ENCODE data around the gene IL1RAPL1.

IL1RAPL1 gene

DNA sequence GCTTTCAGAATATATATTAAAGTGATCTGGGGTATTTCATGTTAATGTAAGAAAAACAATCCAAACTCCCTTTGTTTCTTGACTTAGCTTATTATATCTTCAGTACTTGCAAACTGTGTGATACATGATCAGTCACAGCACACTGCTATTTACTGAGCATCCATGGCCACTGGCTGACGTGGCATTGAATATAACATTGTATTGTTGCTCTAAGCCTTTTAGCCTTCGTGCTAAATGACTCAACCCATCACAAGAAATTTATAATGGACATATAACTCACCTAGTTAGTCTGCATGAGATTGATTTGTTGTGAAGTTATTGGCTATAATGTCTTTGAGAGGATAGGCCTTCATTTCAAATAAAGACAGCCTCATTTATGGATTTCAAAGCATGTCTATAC, 642.6 kb downstream of the IL1RAPL1 start:
- Mint-ChIP-seq H3K36me3 (ENCODE audit: low read depth) (no peaks in the 10 kb centered on the region), H3K9me3 (no peaks in the 10 kb centered on the region), H3K4me1 (ENCODE audit: low read depth) (no peaks in the 10 kb centered on the region), H3K27ac (no peak overlapping the region), H3K4me3 (no peak overlapping the region), H3K27me3 (ENCODE audit: low read depth) (no peaks in the 10 kb centered on the region)

DNA sequence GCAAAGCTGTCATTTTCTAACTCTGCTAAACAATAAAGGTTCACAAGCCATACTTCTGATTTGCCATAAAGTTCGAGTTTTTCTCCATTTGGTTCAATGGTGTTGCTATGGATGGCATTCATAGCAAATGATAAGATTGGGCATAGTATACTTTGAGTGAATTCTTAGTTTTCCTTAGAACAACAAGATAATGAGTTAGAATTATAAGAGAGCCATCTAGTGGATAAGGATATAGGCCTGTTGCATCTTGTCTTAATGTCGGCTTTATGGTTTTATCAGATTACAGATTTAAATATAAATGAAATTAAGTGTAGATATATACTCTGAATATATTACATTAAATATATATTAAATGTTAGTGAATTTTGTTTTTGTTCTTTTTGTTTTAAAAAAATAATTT, 644.6 kb downstream of the IL1RAPL1 start:
- Mint-ChIP-seq H3K4me3 (no peak overlapping the region), H3K4me1 (ENCODE audit: low read depth) (no peaks in the 10 kb centered on the region), H3K9me3 (no peaks in the 10 kb centered on the region), H3K36me3 (ENCODE audit: low read depth) (no peaks in the 10 kb centered on the region), H3K27me3 (ENCODE audit: low read depth) (no peaks in the 10 kb centered on the region), H3K27ac (no peak overlapping the region)

DNA sequence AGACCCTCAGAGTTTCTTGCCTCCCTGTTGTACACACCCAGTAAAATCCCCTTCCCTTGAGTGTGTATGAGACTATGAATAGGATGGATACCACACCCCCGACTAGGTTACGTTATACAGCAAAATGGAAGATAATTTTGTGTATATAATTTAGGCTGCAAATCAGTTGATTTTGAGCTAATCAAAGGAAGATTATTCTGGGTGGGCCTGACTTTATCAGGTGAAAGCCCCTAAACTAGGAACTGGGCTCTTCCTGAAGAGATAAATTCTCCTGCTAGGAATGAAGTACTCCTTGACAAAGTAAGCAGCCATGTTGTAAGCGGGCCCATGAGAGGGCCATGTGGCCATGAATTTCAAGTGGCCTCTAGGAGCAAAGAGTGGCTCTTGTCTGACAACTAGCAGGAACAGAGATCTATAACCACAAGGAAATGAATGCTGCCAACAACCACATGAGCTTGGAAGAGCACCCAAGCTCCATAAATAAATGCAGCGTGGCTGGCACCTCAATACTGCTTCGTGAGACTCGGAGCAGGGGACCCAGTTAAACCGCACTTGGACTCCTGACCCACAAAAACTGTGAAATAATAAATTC, 646.4 kb downstream of the IL1RAPL1 start:
- Mint-ChIP-seq H3K27ac (no peak overlapping the region), H3K9me3 (peaks cover 3% of the 10 kb centered on the region), H3K27me3 (ENCODE audit: low read depth) (no peaks in the 10 kb centered on the region), H3K4me1 (ENCODE audit: low read depth) (no peaks in the 10 kb centered on the region), H3K4me3 (no peak overlapping the region), H3K36me3 (ENCODE audit: low read depth) (no peaks in the 10 kb centered on the region)

DNA sequence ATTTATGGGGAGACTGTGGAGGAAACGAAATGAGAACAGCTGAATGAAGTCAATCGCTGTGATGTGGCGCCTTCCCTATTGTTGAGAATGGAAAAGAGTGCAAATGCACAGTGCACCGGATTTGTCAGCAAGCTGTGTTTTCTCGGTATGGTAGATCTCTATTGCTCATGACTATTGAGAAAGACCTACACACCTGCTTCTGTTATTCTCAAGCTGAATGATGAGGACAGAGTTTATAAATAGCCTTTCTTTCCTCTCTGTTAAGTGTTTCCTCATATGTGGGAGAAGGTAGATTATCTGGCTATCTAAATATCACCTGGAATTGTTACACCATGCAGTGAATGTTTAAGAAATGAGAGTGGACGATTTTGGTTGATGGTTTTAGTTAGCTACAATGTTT, 650.7 kb downstream of the IL1RAPL1 start:
- Mint-ChIP-seq H3K4me1 (ENCODE audit: low read depth) (no peaks in the 10 kb centered on the region), H3K27ac (no peak overlapping the region), H3K4me3 (no peak overlapping the region), H3K27me3 (ENCODE audit: low read depth) (no peaks in the 10 kb centered on the region), H3K9me3 (peaks cover 3% of the 10 kb centered on the region), H3K36me3 (ENCODE audit: low read depth) (no peaks in the 10 kb centered on the region)

DNA sequence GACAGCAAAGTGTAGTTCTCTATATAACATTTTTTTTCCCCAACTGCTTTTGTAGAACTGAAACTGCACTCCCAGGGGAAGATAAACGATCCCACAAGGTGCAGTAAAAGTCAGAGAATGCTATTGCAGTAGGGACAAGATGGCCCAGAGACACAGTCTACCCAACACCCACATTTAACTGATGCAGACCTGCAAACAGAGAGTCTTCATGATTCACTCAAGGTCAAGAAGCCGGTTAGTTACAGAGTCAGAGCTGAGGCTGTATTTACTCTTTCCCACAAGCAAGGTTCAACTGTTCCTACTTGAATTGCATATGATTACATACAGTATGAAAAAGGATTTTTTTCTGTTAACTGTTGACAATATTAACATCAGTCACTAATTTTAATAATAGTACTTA, 654.6 kb downstream of the IL1RAPL1 start:
- Mint-ChIP-seq H3K27ac (no peak overlapping the region), H3K4me1 (ENCODE audit: low read depth) (no peaks in the 10 kb centered on the region), H3K4me3 (no peak overlapping the region), H3K36me3 (ENCODE audit: low read depth) (no peaks in the 10 kb centered on the region), H3K9me3 (peaks cover 8% of the 10 kb centered on the region), H3K27me3 (ENCODE audit: low read depth) (no peaks in the 10 kb centered on the region)

DNA sequence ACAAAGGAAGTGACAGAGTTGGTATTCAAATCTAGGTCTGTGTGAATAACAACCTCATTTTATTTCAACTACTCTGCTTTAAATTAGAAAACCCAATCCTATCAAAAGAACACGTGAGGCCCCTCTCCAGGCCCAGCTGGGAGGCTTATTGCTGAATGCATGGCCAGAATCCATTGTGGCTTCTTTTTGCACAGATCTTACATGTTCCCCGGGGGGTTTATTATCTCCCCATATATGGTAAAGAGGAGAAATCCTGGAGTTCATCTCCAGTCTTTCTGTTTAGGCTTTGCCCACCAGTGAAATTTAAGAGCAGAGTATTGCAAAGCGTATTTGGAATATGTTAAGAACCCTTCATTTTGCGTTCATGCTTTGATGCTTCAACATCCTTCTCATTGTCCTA, 655.6 kb downstream of the IL1RAPL1 start:
- Mint-ChIP-seq H3K36me3 (ENCODE audit: low read depth) (no peaks in the 10 kb centered on the region), H3K4me1 (ENCODE audit: low read depth) (no peaks in the 10 kb centered on the region), H3K9me3 (peaks cover 10% of the 10 kb centered on the region), H3K27ac (no peak overlapping the region), H3K4me3 (no peak overlapping the region), H3K27me3 (ENCODE audit: low read depth) (no peaks in the 10 kb centered on the region)

DNA sequence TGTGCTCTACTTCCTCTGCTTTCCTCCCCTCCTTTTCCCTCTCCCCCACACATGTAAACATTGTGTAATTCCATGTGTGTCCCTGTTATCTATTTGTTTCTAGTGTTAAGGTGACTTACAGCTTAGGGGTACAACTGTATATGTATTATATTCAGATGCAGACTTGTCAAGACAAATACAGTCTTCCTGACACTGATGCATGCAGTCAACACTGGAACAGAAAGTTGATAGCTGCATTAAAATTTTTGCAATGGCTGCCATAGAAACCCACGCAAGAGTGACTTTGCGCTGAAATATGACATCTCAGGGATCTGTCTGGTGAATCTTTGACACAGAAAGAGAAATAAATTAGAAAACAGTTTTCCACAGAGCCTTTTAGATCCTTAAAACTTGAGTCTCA, 656.7 kb downstream of the IL1RAPL1 start:
- no peaks in the 10 kb centered on the region for H3K27me3 Mint-ChIP-seq (ENCODE audit: low read depth)
- no peaks in the 10 kb centered on the region for H3K36me3 Mint-ChIP-seq (ENCODE audit: low read depth)
- H3K4me1 Mint-ChIP-seq (ENCODE audit: low read depth) = no peaks in the 10 kb centered on the region
- H3K4me3 Mint-ChIP-seq = no peak overlapping the region
- no peak overlapping the region for H3K27ac Mint-ChIP-seq
- H3K9me3 Mint-ChIP-seq = peaks cover 7% of the 10 kb centered on the region

DNA sequence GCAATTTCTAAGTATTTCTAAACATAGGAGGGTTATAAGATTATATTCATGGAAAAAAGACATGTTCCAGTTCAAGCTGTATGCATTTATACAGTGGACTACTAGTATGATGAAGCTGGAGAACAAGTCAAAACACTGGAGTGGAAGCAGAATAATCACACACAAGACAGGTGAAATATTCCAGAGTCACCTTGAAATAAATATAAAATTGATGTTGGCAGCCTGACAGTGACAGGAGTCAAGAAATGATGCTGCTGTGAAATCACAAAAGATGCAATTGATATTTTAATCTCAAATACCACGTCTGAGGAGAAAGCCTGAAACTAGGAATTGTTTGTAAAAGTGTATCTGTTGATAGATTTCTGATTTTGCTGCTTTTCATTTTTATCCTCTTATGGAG, 667.3 kb downstream of the IL1RAPL1 start:
- no peak overlapping the region for H3K4me3 Mint-ChIP-seq
- no peaks in the 10 kb centered on the region for H3K9me3 Mint-ChIP-seq
- no peak overlapping the region for H3K27ac Mint-ChIP-seq
- H3K36me3 Mint-ChIP-seq (ENCODE audit: low read depth) = no peaks in the 10 kb centered on the region
- no peaks in the 10 kb centered on the region for H3K4me1 Mint-ChIP-seq (ENCODE audit: low read depth)
- no peaks in the 10 kb centered on the region for H3K27me3 Mint-ChIP-seq (ENCODE audit: low read depth)

DNA sequence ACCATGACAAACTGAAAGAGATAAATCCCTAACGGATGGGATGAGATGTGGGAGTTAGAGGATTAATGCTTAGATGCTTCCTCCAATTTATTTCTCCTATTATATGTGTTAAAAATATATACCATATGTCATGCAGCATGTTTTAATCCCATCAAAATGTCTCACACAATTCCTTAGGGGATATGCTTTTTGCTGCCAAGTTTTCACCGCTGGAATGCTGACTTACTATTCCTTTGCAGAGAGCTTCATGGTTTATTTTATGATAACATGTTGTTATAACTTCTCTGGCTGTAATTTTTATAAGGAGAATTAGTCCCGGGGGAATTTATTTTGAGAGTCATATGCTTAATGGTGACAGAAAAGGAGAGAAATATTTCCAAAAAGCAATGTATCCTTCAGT, 670.3 kb downstream of the IL1RAPL1 start:
- Mint-ChIP-seq H3K27me3 (ENCODE audit: low read depth) (no peaks in the 10 kb centered on the region), H3K36me3 (ENCODE audit: low read depth) (no peaks in the 10 kb centered on the region), H3K4me1 (ENCODE audit: low read depth) (no peaks in the 10 kb centered on the region), H3K27ac (no peak overlapping the region), H3K4me3 (no peak overlapping the region), H3K9me3 (no peaks in the 10 kb centered on the region)

DNA sequence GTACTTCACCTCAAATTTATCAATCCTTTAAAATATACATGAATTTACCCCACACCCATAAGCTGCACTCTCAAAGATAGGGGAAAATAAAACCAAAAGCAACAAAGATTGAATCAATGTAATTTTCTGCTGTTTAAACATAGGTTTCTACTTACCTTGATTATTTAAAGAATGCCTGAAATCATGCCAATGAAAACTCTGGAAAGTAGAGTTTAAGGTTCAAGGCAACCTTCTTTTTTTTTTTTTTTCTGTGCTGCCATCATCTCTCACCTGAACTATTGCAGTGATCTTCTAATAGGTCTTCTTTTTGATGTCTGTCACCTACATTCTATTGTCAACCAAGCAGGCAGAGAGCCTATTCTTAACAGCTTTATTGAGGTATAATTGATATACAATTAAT, 682.1 kb downstream of the IL1RAPL1 start:
- H3K27ac Mint-ChIP-seq = no peak overlapping the region
- no peaks in the 10 kb centered on the region for H3K4me1 Mint-ChIP-seq (ENCODE audit: low read depth)
- H3K36me3 Mint-ChIP-seq (ENCODE audit: low read depth) = no peaks in the 10 kb centered on the region
- H3K27me3 Mint-ChIP-seq (ENCODE audit: low read depth) = no peaks in the 10 kb centered on the region
- no peaks in the 10 kb centered on the region for H3K9me3 Mint-ChIP-seq
- H3K4me3 Mint-ChIP-seq = no peak overlapping the region

DNA sequence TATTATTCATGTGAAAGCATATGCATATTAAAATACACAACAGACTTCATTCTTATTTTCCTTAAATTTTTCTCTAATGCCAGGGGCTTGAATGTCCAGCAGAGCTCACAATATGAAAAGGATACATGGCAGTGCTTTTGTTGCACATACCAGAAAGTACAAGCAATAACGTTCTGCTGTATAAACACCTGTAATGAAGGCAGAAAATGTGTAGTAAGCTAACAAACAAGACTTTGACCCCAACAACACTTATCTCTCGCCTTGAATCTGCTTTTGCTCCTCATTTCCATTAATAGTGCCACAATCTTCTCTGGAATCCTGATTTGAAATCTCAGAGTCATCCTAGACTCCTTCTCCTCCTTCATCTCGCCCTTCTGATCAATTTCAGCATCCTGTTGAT, 687.3 kb downstream of the IL1RAPL1 start:
- H3K4me3 Mint-ChIP-seq = no peak overlapping the region
- H3K27ac Mint-ChIP-seq = no peak overlapping the region
- no peaks in the 10 kb centered on the region for H3K36me3 Mint-ChIP-seq (ENCODE audit: low read depth)
- H3K4me1 Mint-ChIP-seq (ENCODE audit: low read depth) = no peaks in the 10 kb centered on the region
- peaks cover 4% of the 10 kb centered on the region for H3K9me3 Mint-ChIP-seq
- no peaks in the 10 kb centered on the region for H3K27me3 Mint-ChIP-seq (ENCODE audit: low read depth)

DNA sequence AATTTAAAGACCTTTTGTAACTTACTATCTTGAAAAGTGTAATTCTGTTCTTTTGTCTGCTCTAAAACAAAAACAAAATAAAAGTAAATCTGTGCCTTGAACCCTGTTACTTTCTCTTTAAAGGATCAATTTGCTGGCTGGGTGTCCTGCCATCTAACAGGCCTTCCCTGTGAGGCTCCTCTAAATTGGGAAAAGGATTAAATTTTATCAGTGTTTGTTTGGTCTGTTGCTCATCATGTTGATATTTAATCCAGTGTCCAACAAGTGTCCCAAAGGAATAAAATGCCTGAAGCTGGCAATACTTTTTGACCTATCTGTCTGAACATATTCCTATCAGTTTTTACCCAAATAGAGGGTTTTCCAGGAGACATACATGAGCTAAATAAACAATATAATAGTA, 688.7 kb downstream of the IL1RAPL1 start:
- H3K27me3 Mint-ChIP-seq (ENCODE audit: low read depth) = no peaks in the 10 kb centered on the region

DNA sequence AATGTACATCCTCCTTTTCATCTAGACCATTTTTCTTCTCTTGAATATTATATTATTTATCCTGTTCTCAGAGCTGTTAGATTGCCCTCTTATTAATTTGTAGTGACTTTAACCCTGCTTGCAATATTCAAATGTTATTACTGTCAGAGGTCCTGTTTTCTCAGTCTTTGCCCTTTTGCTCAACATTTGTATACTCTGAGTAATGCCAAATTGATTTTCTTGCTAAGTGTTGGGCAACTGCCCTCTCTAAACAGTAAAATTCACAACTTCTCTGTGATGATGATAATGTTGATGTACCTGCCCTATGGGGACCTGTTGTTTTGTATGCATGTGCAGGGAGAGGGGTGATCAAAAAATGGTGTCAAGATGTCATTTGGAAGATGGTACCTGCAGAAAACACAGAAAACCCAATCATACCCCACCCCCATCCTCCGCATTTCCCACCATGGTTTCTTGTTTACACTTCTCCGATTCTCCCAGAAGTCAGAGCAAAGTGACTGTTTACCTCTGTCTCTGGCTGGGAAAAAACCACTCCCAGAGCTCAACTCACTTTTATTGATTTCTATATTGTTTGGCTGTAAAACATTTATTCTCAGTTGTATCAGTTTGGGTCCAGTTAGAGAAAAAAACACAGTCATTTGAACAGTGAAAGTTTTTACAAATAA, 694.0 kb downstream of the IL1RAPL1 start:
- Mint-ChIP-seq H3K27me3 (ENCODE audit: low read depth) (no peaks in the 10 kb centered on the region), H3K4me3 (no peak overlapping the region), H3K36me3 (ENCODE audit: low read depth) (no peaks in the 10 kb centered on the region), H3K27ac (no peak overlapping the region), H3K9me3 (peaks cover 3% of the 10 kb centered on the region), H3K4me1 (ENCODE audit: low read depth) (no peaks in the 10 kb centered on the region)

More for the DNA sequence above, 688.7 kb downstream of the IL1RAPL1 start:
- Mint-ChIP-seq H3K9me3 (peaks cover 4% of the 10 kb centered on the region), H3K27ac (no peak overlapping the region), H3K4me1 (ENCODE audit: low read depth) (no peaks in the 10 kb centered on the region), H3K4me3 (no peak overlapping the region), H3K36me3 (ENCODE audit: low read depth) (no peaks in the 10 kb centered on the region)

DNA sequence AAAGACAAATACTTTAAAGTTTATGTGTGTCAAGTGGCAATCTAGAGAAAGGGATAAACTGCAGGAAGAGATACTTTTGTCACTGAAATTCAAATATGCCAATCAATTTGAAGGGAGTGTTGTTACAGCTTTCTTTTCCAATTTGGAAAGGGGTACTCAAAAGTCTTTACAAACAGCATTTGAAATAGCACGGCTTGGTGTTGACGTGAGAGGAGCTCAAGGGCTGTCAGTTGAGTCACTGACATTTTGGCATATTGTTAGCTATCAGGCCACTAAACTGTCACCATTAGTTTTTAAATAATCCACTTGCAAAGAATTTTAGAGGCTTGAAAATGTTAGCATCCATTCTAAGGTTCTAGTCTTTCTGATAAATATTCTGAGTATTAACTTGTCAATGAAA, 698.4 kb downstream of the IL1RAPL1 start:
- no peak overlapping the region for H3K4me3 Mint-ChIP-seq
- no peaks in the 10 kb centered on the region for H3K27me3 Mint-ChIP-seq (ENCODE audit: low read depth)
- peaks cover 3% of the 10 kb centered on the region for H3K9me3 Mint-ChIP-seq
- no peaks in the 10 kb centered on the region for H3K4me1 Mint-ChIP-seq (ENCODE audit: low read depth)
- no peak overlapping the region for H3K27ac Mint-ChIP-seq
- no peaks in the 10 kb centered on the region for H3K36me3 Mint-ChIP-seq (ENCODE audit: low read depth)

DNA sequence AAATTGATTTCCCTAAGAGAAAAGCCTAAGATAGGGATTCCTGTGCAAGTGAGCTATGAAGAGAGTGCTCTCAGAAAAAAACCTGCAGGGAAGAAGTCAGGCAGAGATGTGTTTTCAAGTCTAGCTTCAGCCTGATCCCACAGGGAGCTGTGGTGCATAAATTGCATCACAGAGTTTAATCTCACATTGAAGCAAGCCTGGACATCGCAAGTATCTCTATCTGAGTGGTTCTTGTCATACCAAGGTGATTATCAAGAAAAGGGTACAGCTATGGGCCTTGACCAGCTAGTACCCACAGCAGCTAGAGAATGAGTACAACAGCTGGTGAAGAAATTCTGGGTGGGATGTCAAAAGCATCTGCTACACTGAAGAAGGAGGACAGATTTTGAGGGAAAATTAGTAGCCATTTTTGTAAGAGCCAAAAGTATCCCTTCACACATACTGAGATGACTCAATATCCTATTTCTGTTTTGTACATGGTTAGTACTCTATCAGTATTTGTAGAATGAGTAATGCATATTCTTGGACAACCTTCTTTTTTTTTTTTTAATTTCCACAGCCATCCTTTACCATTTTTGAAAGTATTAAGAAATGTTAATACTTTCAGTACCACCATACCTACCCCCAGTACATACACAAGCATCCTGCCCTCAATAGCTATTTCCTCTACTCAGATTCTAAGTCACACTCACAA, 708.9 kb downstream of the IL1RAPL1 start:
- H3K27ac Mint-ChIP-seq = no peak overlapping the region
- H3K4me1 Mint-ChIP-seq (ENCODE audit: low read depth) = no peaks in the 10 kb centered on the region
- H3K9me3 Mint-ChIP-seq = no peaks in the 10 kb centered on the region
- no peaks in the 10 kb centered on the region for H3K27me3 Mint-ChIP-seq (ENCODE audit: low read depth)
- H3K4me3 Mint-ChIP-seq = no peak overlapping the region
- H3K36me3 Mint-ChIP-seq (ENCODE audit: low read depth) = no peaks in the 10 kb centered on the region
